Transverse colon (tissue), 4 donors: ENCODE data around the gene PCLO.

Experiments used
- CTCF ChIP-seq, 5 experiments: fragments of 200-600 bp in 3 of 5; fragments of 450-650 bp in 2 of 5; sonication (generic) in 3 of 5; IDR thresholded peaks; 1 replicate in 2 of 5; 2 replicates in 3 of 5; pipeline ENCODE4 v1.5.1; 2016 to 2017; ENCODE audit warnings: antibody characterized with exemption in 5 of 5, inconsistent platforms in 3 of 5, mild to moderate bottlenecking in 2 of 5, moderate library complexity in 1 of 5
- POLR2AphosphoS5 ChIP-seq, 3 donors: sonication (generic); formaldehyde crosslinking; IDR thresholded peaks; one replicate each; pipeline ENCODE4 v1.6.1; 2016; ENCODE audit warnings: antibody characterized with exemption in 3 of 3

- TF ChIP-seq POLR2AphosphoS5 (IDR thresholded peaks at IDR 0.05) (no peak), CTCF (IDR thresholded peaks at IDR 0.05) (no peak)
These were observed 209.2 kb downstream of the PCLO start for GRCh38 chr7:82953324-82954027.
